GM12878 (cell line): ENCODE results near the gene STK32B. TPM values are rescaled to one million over a fixed set of nuclear protein-coding genes. Genes with fewer than 3 reads are reported as not detected.

ENCODE experiments used
- ATAC-seq: fragments of 200-7000 bp; cut with Tn5 transposase; 3 replicates; pipeline ENCODE4 v1.9.1; 2020; ENCODE audit warnings: mild to moderate bottlenecking, moderate library complexity
- BruUV-seq: library from RNA; stranded (reverse); fragments of 400-500 nt; replicated peaks from 2 replicates; lab custom pipeline; 2021; lab: Mats Ljungman, UMichigan
- CTCF ChIA-PET: fragments of 300-600 bp; sonication (Branson Sonifier 250); formaldehyde crosslinking; extraction: SDS; loops from one replicate; lab custom pipeline; 2021; ENCODE audit warnings: inconsistent platforms; lab: Yijun Ruan, JAX
- POLR2A ChIA-PET: fragments of 350-600 bp; formaldehyde crosslinking; extraction: SDS; loops from one replicate; lab custom pipeline; 2021; ENCODE audit warnings: inconsistent platforms; lab: Charles Lee
- RAD21 ChIA-PET: fragments of 300-600 bp; sonication (Branson Sonifier 250); formaldehyde crosslinking; loops from one replicate; lab custom pipeline; 2023; ENCODE audit warnings: antibody characterized with exemption; ENCODE audit not compliant: unreplicated experiment; lab: Charles Lee
- SMC1A ChIA-PET: fragments of 300-600 bp; sonication (Branson Sonifier 250); formaldehyde crosslinking; loops from one replicate; lab custom pipeline; 2023; ENCODE audit not compliant: unreplicated experiment, uncharacterized antibody; lab: Charles Lee
- DNase-seq: peaks from one replicate; pipeline ENCODE4 v3.0.0-alpha.2; 2011; ENCODE audit warnings: low read depth, low spot score
- FAIRE-seq: peaks from 3 replicates; lab custom pipeline; 2011; peaks lifted over from hg19 to GRCh38; lab: Jason Lieb, UNC
- H2AFZ ChIP-seq: 2 replicates; pipeline ENCODE4 v1.6.0; 2011; ENCODE audit warnings: low read depth, low read length, control low read depth; ENCODE audit not compliant: control insufficient read depth
- H3K27ac ChIP-seq: 2 replicates; pipeline ENCODE4 v1.5.1; 2011; ENCODE audit warnings: control low read depth; ENCODE audit not compliant: control insufficient read depth, insufficient read depth
- H3K27me3 ChIP-seq, 2 experiments: replicated peaks in 1 of 2; 2 replicates each; pipeline versions ENCODE4 v1.6.0 to v1.6.1; 2011; ENCODE audit warnings: low read length in 1 of 2; ENCODE audit not compliant: control insufficient read depth in 2 of 2, insufficient read depth in 2 of 2
- H3K36me3 ChIP-seq, 2 experiments: 2 replicates each; pipeline ENCODE4 v1.5.1; 2011; ENCODE audit warnings: low read length in 1 of 2; ENCODE audit not compliant: control insufficient read depth in 2 of 2, insufficient read depth in 2 of 2
- H3K4me1 ChIP-seq: 2 replicates; pipeline ENCODE4 v1.6.1; 2011; ENCODE audit warnings: mild to moderate bottlenecking, low read length, moderate library complexity, mixed read lengths; ENCODE audit not compliant: control insufficient read depth, insufficient read depth
- H3K4me2 ChIP-seq: 2 replicates; pipeline ENCODE4 v1.6.0; 2011; ENCODE audit warnings: control low read depth; ENCODE audit not compliant: control insufficient read depth, insufficient read depth
- H3K4me3 ChIP-seq: fragments of 200-600 bp; sonication (generic); 2 replicates; pipeline ENCODE4 v1.5.1; 2016
- H3K79me2 ChIP-seq: 2 replicates; pipeline ENCODE4 v1.6.0; 2011; ENCODE audit warnings: low read length; ENCODE audit not compliant: control insufficient read depth, insufficient read depth
- H3K9ac ChIP-seq: 2 replicates; pipeline ENCODE4 v1.8.0; 2011; ENCODE audit warnings: low read length, control low read depth, mixed read lengths; ENCODE audit not compliant: control insufficient read depth, insufficient read depth
- H3K9me3 ChIP-seq: replicated peaks from 3 replicates; pipeline ENCODE4 v1.5.1; 2011; ENCODE audit warnings: mild to moderate bottlenecking, low read length; ENCODE audit not compliant: control insufficient read depth, insufficient read depth
- H4K20me1 ChIP-seq: 2 replicates; pipeline ENCODE4 v1.6.0; 2011; ENCODE audit not compliant: control insufficient read depth, insufficient read depth
- BCL11A ChIP-seq: IDR thresholded peaks from 2 replicates; pipeline ENCODE4 v1.6.1; 2011; ENCODE audit warnings: low read depth, low read length
- CEBPB ChIP-seq, 2 experiments: fragments of 150-350 bp in 1 of 2; IDR thresholded peaks; 2 replicates each; pipeline ENCODE4 v1.6.1; 2012 to 2014; ENCODE audit warnings: low read depth in 2 of 2, low read length in 2 of 2, borderline replicate concordance in 1 of 2, inconsistent platforms in 1 of 2
- DPF2 ChIP-seq: fragments of 450-650 bp; IDR thresholded peaks from 2 replicates; pipeline ENCODE4 v1.6.1; 2017; ENCODE audit warnings: mild to moderate bottlenecking
- HDAC2 ChIP-seq: fragments of 200-600 bp; sonication (generic); IDR thresholded peaks from 2 replicates; pipeline ENCODE4 v1.6.1; 2017
- IRF5 ChIP-seq: fragments of 450-650 bp; IDR thresholded peaks from 2 replicates; pipeline ENCODE4 v1.6.1; 2017; ENCODE audit warnings: borderline replicate concordance
- LARP7 ChIP-seq: fragments of 450-650 bp; IDR thresholded peaks from 2 replicates; pipeline ENCODE4 v1.6.1; 2017; ENCODE audit warnings: mild to moderate bottlenecking
- NFXL1 ChIP-seq: fragments of 450-650 bp; IDR thresholded peaks from 2 replicates; pipeline ENCODE4 v1.6.1; 2017; ENCODE audit warnings: antibody characterized with exemption, mild to moderate bottlenecking, borderline replicate concordance
- NR2F1 ChIP-seq: fragments of 450-650 bp; conservative IDR thresholded peaks from 2 replicates; pipeline ENCODE4 v1.6.1; 2017; ENCODE audit warnings: mild to moderate bottlenecking
- NRF1 ChIP-seq: conservative IDR thresholded peaks from 2 replicates; pipeline ENCODE4 v1.6.1; 2011; ENCODE audit warnings: mild to moderate bottlenecking, low read depth, low read length, improper control_type of control experiment
- POLR2AphosphoS5 ChIP-seq: IDR thresholded peaks from 2 replicates; pipeline ENCODE4 v1.6.1; 2011; ENCODE audit warnings: mild to moderate bottlenecking, low read length, inconsistent platforms
- RFX5 ChIP-seq: IDR thresholded peaks from 2 replicates; pipeline ENCODE4 v1.6.1; 2011; ENCODE audit warnings: low read depth, low read length, improper control_type of control experiment
- SIN3A ChIP-seq: IDR thresholded peaks from 2 replicates; pipeline ENCODE4 v1.6.1; 2012; ENCODE audit warnings: low read depth, low read length, improper control_type of control experiment
- SMAD1 ChIP-seq: fragments of 450-650 bp; IDR thresholded peaks from 2 replicates; pipeline ENCODE4 v1.6.1; 2018; ENCODE audit warnings: mild to moderate bottlenecking, low read depth; ENCODE audit not compliant: partially characterized antibody
- SMAD5 ChIP-seq: IDR thresholded peaks from 2 replicates; pipeline ENCODE4 v1.6.1; 2016; ENCODE audit warnings: antibody characterized with exemption, low read depth
- TCF7 ChIP-seq: IDR thresholded peaks from 2 replicates; pipeline ENCODE4 v1.6.1; 2014; ENCODE audit warnings: antibody characterized with exemption, borderline replicate concordance
- WGBS: methylation state at CpG from one replicate; pipeline ENCODE4 v1.1.6; 2016; ENCODE audit warnings: low lambda C conversion rate; ENCODE audit not compliant: insufficient replicate concordance, insufficient coverage; ENCODE audit errors: missing lambda C conversion rate; 5-methylcytosine and 5-hydroxymethylcytosine counted together
- in situ Hi-C: fragments of 300-500 bp; cut with MboI; formaldehyde crosslinking; loops from 9 replicates; pipeline ENCODE4 v1.14.3; 2018; ENCODE audit warnings: mixed read lengths
- intact Hi-C: fragments of 100-400 bp; cut with micrococcal nuclease; formaldehyde crosslinking; loops from one replicate; pipeline ENCODE4 v1.14.2; 2022; ENCODE audit not compliant: unreplicated experiment
- polyA plus RNA-seq, 11 experiments: library from polyadenylated mRNA; depleted of rRNA in 4 of 11; unstranded in 6 of 11; stranded (reverse) in 5 of 11; fragments of >200 nt; fragmentation: Nextera tagmentation in 4 of 11; fragmentation: Illumina TruSeq in 1 of 11; extraction: Ambion mirVana in 4 of 11; extraction: Trizol in 1 of 11; gene quantifications; 1 replicate in 1 of 11; 2 replicates in 10 of 11; pipeline versions ENCODE4 v1.2.1 to v1.2.3, GENCODE V29; 2011 to 2016; ENCODE audit warnings: inconsistent platforms in 2 of 11, missing spikeins in 2 of 11, low read depth in 1 of 11
- total RNA-seq, 4 experiments: library from RNA; depleted of rRNA in 3 of 4; stranded (reverse); fragments of >200 nt in 3 of 4; fragmentation: Illumina TruSeq in 1 of 4; extraction: Trizol in 1 of 4; gene quantifications; 2 replicates each; pipeline versions ENCODE4 v1.2.1 to v1.2.3, GENCODE V29; 2013 to 2021
- TF ChIP-seq, protein P1 (sequence below): IDR thresholded peaks from 2 replicates; pipeline ENCODE4 v1.6.1; 2012; ENCODE audit warnings: low read length, inconsistent platforms

STK32B gene
- total and polyA plus RNA-seq, 10 of the 15 experiments (the other 5 are each of a cell fraction or from before 2014, with no cell fraction given): 0.04 to 0.12 (median 0.08) TPM; not detected in 7

- CTCF ChIA-PET: interaction anchor here (0.7 kb wide), 1 partner anchor 266 kb away, joined by 3 read pairs; no protein-coding TSS in a partner anchor
- TF ChIP-seq POLR2AphosphoS5: no peak
- no peak for TF ChIP-seq NR2F1
- no peak for TF ChIP-seq SMAD1
- no peak for TF ChIP-seq IRF5
- no peak for TF ChIP-seq RFX5
- TF ChIP-seq BCL11A: no peak
- TF ChIP-seq TCF7: no peak
- TF ChIP-seq NFXL1: no peak
- TF ChIP-seq DPF2: no peak
- no peak for TF ChIP-seq HDAC2
- no peak for TF ChIP-seq SIN3A
- no peak for TF ChIP-seq CEBPB (IDR thresholded peaks at IDR 0.05; ENCODE audit: borderline replicate concordance in 1 of 2, low read depth in 2 of 2, low read length in 2 of 2)
- no peak for TF ChIP-seq LARP7
- TF ChIP-seq, protein P1, sequence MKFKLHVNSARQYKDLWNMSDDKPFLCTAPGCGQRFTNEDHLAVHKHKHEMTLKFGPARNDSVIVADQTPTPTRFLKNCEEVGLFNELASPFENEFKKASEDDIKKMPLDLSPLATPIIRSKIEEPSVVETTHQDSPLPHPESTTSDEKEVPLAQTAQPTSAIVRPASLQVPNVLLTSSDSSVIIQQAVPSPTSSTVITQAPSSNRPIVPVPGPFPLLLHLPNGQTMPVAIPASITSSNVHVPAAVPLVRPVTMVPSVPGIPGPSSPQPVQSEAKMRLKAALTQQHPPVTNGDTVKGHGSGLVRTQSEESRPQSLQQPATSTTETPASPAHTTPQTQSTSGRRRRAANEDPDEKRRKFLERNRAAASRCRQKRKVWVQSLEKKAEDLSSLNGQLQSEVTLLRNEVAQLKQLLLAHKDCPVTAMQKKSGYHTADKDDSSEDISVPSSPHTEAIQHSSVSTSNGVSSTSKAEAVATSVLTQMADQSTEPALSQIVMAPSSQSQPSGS: no peak
- TF ChIP-seq SMAD5: no peak
- no peak for TF ChIP-seq NRF1
- in situ Hi-C loops: no loop called here
Observed at GRCh38 chr4:5028480-5028879, 22.8 kb upstream of the STK32B start.

More at GRCh38 chr4:5028480-5028879, 22.8 kb upstream of the STK32B start:
- H3K4me1 ChIP-seq: no peaks in the 10 kb centered on the region; the same call in 1 of the 2 replicates
- no peaks in the 10 kb centered on the region for H3K79me2 ChIP-seq
- no peak for FAIRE-seq
- SMC1A ChIA-PET: no interaction called here
- H2AFZ ChIP-seq: no peak overlapping the region
- H3K36me3 ChIP-seq: no peaks in the 10 kb centered on the region
- WGBS: 0% methylated on average over 2 of the region's 2 CpGs
- no peak for ATAC-seq
- no peak overlapping the region for H3K4me2 ChIP-seq
- RAD21 ChIA-PET: no interaction called here
- POLR2A ChIA-PET: no interaction called here
- no peak for DNase-seq
- no TSS peak for BruUV-seq
- H3K27ac ChIP-seq: no peak overlapping the region
- 0 out of 4 replicates have a peak, but pooled peaks cover 0 to 3% of the 10 kb centered on the region in 2 experiments for H3K27me3 ChIP-seq
- no peaks in the 10 kb centered on the region for H3K9me3 ChIP-seq
- intact Hi-C loops: no loop called here
- H4K20me1 ChIP-seq: no peaks in the 10 kb centered on the region
- H3K4me3 ChIP-seq: no peak overlapping the region
- H3K9ac ChIP-seq: no peak overlapping the region
